RWPE2 (cell line): ENCODE data around the gene MAZ.
A peak's percentile ranks its signal among the peaks of the same experiment; 100 is the strongest.
"Not testable (repeated sequence)": the region's sequence is repeated elsewhere in the genome, so short reads cannot be mapped to it uniquely, and the experiment has no call there.

Experiments used
- ATAC-seq: fragments of 200-7000 bp; cut with Tn5 transposase; 3 replicates; pipeline ENCODE4 v1.9.1; 2021; ENCODE audit warnings: low read depth
- DNase-seq: peaks from one replicate; pipeline ENCODE4 v3.0.0-alpha.2; 2020; ENCODE audit warnings: low spot score
- H3K27ac ChIP-seq: fragments of 450-650 bp; 2 replicates; pipeline ENCODE4 v1.5.1; 2017; ENCODE audit warnings: mild to moderate bottlenecking; ENCODE audit not compliant: poor library complexity, severe bottlenecking
- H3K27me3 ChIP-seq: fragments of 250-450 bp; sonication (Bioruptor Pico); 2 replicates; pipeline ENCODE4 v1.5.1; 2021; ENCODE audit warnings: mild to moderate bottlenecking, moderate library complexity; ENCODE audit not compliant: insufficient read depth, poor library complexity, severe bottlenecking
- H3K36me3 ChIP-seq: fragments of 250-450 bp; sonication (Bioruptor Pico); 2 replicates; pipeline ENCODE4 v1.5.1; 2020; ENCODE audit warnings: low read depth, mild to moderate bottlenecking, moderate library complexity
- H3K4me1 ChIP-seq: fragments of 250-450 bp; sonication (Bioruptor Pico); 2 replicates; pipeline ENCODE4 v1.5.1; 2021; ENCODE audit warnings: mild to moderate bottlenecking, moderate library complexity; ENCODE audit not compliant: insufficient read depth, poor library complexity, severe bottlenecking
- H3K4me3 ChIP-seq: fragments of 250-450 bp; sonication (Bioruptor Pico); 2 replicates; pipeline ENCODE4 v1.5.1; 2021; ENCODE audit warnings: mild to moderate bottlenecking, moderate library complexity; ENCODE audit not compliant: severe bottlenecking
- H3K9me3 ChIP-seq: fragments of 250-450 bp; sonication (Bioruptor Pico); 2 replicates; pipeline ENCODE4 v1.5.1; 2021; ENCODE audit warnings: mild to moderate bottlenecking, moderate library complexity; ENCODE audit not compliant: severe bottlenecking
- TF ChIP-seq, protein P1 (sequence below): fragments of 450-650 bp; IDR thresholded peaks from one replicate; pipeline ENCODE4 v1.5.1; 2017; ENCODE audit warnings: mild to moderate bottlenecking, moderate library complexity; ENCODE audit not compliant: poor library complexity, severe bottlenecking

The MAZ gene

DNA sequence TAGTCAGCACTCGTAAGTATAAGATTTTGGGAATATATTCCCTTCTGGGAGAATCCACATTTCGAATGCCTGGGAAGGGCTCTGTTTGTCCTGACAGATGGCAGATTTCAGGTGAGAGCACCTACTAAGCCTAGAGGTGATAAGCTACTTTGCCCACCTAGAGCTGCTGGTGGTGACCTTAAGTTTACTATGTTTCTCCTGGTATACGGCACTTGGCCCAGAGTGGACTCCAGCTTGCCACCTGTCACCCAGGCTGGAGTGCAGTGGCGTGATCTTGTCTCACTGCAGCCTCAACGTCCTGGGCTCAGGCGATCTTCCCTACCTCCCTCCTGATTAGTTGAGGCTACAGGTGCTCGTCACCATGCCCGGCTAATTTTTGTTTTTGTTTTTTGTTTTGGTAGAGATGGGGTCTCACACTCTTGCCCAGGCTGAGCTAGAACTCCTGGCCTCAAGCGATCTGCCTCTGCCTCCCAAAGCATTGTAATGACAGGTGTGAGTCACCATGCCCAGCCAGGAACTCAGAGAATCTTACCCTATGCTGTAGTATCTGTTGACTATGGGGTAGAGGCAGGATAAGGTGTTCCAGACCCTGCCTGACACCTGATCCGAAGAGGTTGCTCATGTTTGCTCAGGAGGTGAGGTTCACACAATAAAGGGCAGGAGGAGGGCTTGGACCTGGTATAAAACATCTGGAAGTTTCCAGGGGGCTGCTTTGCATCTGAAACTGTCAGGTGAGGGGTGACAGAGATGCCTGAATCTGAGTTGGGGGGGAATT lies 28.6 kb upstream of the MAZ start, which contains the start of gene ZG16:
Gene ZG16, plus strand, starts transcription at position 681 of the 775 bp plus-strand sequence. CDS start 1,011 bp downstream, outside the sequence.
- Histone ChIP-seq H3K4me3 (no peak within 1 kb of the TSS), H3K27me3 (no peaks in the 10 kb centered on the region), H3K36me3 (no peaks in the 10 kb centered on the region), H3K27ac (no peak within 1 kb of the TSS), H3K4me1 (no peaks in the 10 kb centered on the region), H3K9me3 (no peaks in the 10 kb centered on the region)
- DNase-seq, result no peak
- ATAC-seq, result no peak
- TF ChIP-seq, protein P1, sequence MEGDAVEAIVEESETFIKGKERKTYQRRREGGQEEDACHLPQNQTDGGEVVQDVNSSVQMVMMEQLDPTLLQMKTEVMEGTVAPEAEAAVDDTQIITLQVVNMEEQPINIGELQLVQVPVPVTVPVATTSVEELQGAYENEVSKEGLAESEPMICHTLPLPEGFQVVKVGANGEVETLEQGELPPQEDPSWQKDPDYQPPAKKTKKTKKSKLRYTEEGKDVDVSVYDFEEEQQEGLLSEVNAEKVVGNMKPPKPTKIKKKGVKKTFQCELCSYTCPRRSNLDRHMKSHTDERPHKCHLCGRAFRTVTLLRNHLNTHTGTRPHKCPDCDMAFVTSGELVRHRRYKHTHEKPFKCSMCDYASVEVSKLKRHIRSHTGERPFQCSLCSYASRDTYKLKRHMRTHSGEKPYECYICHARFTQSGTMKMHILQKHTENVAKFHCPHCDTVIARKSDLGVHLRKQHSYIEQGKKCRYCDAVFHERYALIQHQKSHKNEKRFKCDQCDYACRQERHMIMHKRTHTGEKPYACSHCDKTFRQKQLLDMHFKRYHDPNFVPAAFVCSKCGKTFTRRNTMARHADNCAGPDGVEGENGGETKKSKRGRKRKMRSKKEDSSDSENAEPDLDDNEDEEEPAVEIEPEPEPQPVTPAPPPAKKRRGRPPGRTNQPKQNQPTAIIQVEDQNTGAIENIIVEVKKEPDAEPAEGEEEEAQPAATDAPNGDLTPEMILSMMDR, result no peak

DNA sequence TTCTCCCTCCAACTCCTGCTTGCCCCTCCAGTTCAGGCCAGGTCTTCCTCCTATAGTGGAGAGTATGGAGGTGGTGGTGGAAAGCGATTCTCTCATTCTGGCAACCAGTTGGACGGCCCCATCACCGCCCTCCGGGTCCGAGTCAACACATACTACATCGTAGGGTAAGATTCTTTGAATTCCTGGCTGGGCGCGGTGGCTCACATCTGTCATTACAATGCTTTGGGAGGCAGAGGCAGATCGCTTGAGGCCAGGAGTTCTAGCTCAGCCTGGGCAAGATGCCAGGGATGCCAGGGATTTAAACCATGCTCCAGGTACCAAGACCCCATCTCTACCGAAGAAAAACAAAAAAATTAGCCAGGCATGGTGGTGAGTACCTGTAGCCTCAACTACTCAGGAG lies 26.9 kb upstream of the MAZ start:
- peak; percentile 76 for DNase-seq
- no peaks in the 10 kb centered on the region for H3K27me3 ChIP-seq
- TF ChIP-seq, protein P1, result no peak
- no peaks in the 10 kb centered on the region for H3K9me3 ChIP-seq
- no peaks in the 10 kb centered on the region for H3K36me3 ChIP-seq
- H3K4me1 ChIP-seq, result peaks cover 7% of the 10 kb centered on the region
- H3K27ac ChIP-seq, result no peak overlapping the region
- ATAC-seq, result peak; percentile 49
- no peak overlapping the region for H3K4me3 ChIP-seq

DNA sequence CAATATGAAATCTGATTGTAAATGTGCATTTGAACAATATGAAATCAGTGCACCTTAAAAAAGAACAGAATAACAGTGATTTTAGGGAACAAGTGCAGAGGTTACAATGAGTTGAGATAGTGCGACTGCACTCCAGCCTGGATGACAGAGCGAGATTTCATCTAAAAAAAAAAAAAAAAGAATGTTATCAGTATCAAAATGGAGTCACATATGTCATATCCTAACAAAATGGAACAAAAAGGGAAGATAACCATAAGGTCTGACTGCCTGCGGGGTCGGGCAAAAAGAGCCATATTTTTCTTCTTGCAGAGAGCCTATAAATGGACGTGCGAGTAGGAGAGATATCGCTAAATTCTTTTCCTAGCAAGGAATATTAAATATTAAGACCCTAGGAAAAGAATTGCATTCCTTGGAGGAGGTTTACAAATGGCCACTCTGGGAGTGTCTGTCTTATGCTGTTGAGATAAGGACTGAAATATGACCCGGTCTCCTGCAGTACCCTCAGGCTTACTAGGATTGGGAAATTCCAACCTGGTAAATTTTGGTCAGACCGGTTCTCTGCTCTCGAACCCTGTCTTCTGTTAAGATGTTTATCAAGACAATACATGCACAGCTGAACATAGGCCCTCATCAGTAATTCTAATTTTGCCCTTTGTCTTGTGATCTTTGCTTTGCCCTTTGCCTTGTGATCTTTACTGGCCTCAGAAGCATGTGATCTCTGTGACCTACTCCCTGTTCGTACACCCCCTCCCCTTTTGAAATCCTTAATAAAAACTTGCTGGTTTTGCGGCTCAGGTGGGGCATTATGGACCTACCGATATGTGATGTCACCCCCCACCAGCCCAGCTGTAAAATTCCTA lies 23.0 kb upstream of the MAZ start:
- H3K9me3 ChIP-seq, H3K27me3 ChIP-seq, H3K36me3 ChIP-seq, H3K27ac ChIP-seq, DNase-seq, H3K4me3 ChIP-seq, H3K4me1 ChIP-seq, ATAC-seq: not testable (repeated sequence)

DNA sequence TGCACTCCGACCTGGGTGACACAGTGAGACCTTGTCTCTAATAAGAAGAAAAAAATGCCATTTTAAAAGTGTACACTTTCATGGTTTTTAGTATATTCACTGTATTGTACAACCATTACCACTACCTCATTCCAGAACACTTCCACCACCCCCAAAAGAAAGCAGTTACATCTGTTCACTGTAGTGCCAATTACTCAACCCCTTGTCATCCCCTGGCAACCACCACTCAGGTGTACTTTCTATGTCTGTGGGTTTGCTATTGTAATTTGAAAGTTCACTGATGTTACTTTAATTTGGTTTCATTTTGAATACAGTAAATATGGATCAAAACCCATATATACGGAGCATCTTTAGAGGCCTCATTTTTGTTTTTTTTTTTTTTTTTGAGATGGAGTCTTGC lies 22.2 kb upstream of the MAZ start:
- TF ChIP-seq, protein P1, result no peak
- no peak for DNase-seq
- H3K4me1 ChIP-seq, result peaks cover 7% of the 10 kb centered on the region
- H3K9me3 ChIP-seq, result no peaks in the 10 kb centered on the region
- no peak overlapping the region for H3K4me3 ChIP-seq
- no peaks in the 10 kb centered on the region for H3K27me3 ChIP-seq
- ATAC-seq, result peak; percentile 83
- H3K27ac ChIP-seq, result no peak overlapping the region
- no peaks in the 10 kb centered on the region for H3K36me3 ChIP-seq

DNA sequence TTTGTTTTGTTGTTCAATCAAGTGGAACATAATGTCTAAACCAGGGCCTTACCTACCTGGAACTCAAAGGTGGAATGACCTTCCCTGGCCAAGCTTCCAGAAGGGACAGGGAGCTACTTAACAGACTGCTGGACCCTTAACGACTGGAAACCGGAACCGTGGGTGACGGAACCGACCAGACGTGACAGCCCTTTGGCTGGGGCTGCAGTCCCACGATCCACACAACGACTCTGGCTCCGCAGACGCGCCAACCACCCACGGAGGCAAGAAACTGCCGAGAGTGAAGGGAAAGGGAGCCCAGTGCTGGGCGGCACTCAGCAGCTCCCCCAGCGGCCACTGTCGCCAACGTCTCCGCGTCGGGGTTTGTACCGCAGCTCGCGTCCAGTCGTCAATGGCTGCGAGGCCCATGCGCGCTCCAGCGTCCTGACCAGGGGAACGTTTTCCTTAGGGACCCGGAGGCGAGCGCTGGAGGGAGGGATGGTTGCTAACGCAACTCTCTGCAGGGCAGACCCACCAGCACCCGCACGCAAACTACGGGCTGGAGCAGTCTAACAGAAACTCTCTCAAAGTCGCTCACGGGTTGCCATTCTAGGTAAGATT lies 21.3 kb upstream of the MAZ start:
- Histone ChIP-seq H3K9me3 (no peaks in the 10 kb centered on the region), H3K4me1 (peaks cover 7% of the 10 kb centered on the region), H3K4me3 (no peak overlapping the region), H3K36me3 (no peaks in the 10 kb centered on the region), H3K27ac (no peak overlapping the region), H3K27me3 (no peaks in the 10 kb centered on the region)
- TF ChIP-seq, protein P1, result peak; percentile 46
- ATAC-seq (no peak), DNase-seq (no peak)

DNA sequence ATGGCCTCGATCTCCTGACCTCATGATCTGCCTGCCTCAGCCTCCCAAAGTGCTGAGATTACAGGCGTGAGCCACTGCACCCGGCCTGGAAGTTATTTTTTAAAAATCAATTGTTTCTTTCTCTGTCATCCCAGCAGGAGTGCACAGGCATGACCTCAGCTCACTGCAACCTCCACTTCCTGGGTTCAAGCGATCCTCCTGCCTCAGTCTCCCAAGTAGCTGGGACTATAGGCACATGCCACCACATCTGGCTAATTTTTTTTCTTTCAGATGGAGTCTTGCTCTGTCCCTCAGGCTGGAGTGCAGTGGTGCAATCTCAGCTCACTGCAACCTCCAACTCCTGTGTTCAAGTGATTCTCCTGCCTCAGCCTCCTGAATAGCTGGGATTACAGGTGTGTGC lies 19.2 kb upstream of the MAZ start:
- DNase-seq, H3K4me3 ChIP-seq, H3K4me1 ChIP-seq, H3K36me3 ChIP-seq, H3K27me3 ChIP-seq, H3K27ac ChIP-seq, ATAC-seq, H3K9me3 ChIP-seq: not testable (repeated sequence)
